ENCODE measurements around the gene NBPF3.

GRCh38 chr1:21478356-21478755, 38.4 kb downstream of the NBPF3 start:
- TF ChIP-seq POLR2A (IDR thresholded peaks at IDR 0.05) (no peak), CTCF (IDR thresholded peaks at IDR 0.05) (no peak)

All from uterus (tissue), 2 donors.